HepG2 (cell line): Measurements from ENCODE around the gene TNFSF8. TPM values are rescaled to one million over a fixed set of nuclear protein-coding genes. Genes with fewer than 3 reads are reported as not detected.
A peak's percentile ranks its signal among the peaks of the same experiment; 100 is the strongest.

Source experiments
- CAMTA2 ChIP-seq: sonication (generic); formaldehyde crosslinking; IDR thresholded peaks from 2 replicates; pipeline ENCODE4 v1.4.0; 2020; ENCODE audit warnings: mild to moderate bottlenecking, missing genetic modification reagents, borderline replicate concordance
- ETS1 ChIP-seq: sonication (generic); formaldehyde crosslinking; IDR thresholded peaks from 2 replicates; pipeline ENCODE4 v1.4.0; 2020; ENCODE audit warnings: missing genetic modification reagents
- HNRNPH1 ChIP-seq: fragments of 200-400 bp; formaldehyde crosslinking; optimal IDR thresholded peaks from 2 replicates; pipeline ENCODE3; 2017; ENCODE audit warnings: mild to moderate bottlenecking, low read depth, low read length
- IRX3 ChIP-seq: sonication (generic); formaldehyde crosslinking; IDR thresholded peaks from 2 replicates; pipeline ENCODE4 v1.8.1; 2023; ENCODE audit warnings: mild to moderate bottlenecking, low read depth, missing genetic modification reagents, borderline replicate concordance
- KDM1A ChIP-seq: IDR thresholded peaks from 2 replicates; pipeline ENCODE4 v1.6.1; 2016; ENCODE audit warnings: missing compliant biosample characterization
- MATR3 ChIP-seq: sonication (generic); formaldehyde crosslinking; IDR thresholded peaks from 2 replicates; pipeline ENCODE4 v1.4.0; 2020; ENCODE audit warnings: missing genetic modification reagents
- MTERF4 ChIP-seq: sonication (generic); formaldehyde crosslinking; IDR thresholded peaks from 2 replicates; pipeline ENCODE4 v1.8.0; 2023; ENCODE audit warnings: mild to moderate bottlenecking, missing genetic modification reagents
- NKX3-1 ChIP-seq: sonication (generic); formaldehyde crosslinking; IDR thresholded peaks from 2 replicates; pipeline ENCODE4 v1.5.0; 2020; ENCODE audit warnings: missing genetic modification reagents
- RARA ChIP-seq: IDR thresholded peaks from 2 replicates; pipeline ENCODE4 v1.6.1; 2016; ENCODE audit warnings: missing genetic modification reagents, missing compliant biosample characterization
- TCF7L2 ChIP-seq: IDR thresholded peaks from 2 replicates; pipeline ENCODE4 v1.6.1; 2011; ENCODE audit warnings: mild to moderate bottlenecking, low read depth, low read length, moderate library complexity
- YEATS4 ChIP-seq: sonication (generic); formaldehyde crosslinking; IDR thresholded peaks from 2 replicates; pipeline ENCODE4 v1.4.0; 2020; ENCODE audit warnings: missing genetic modification reagents, borderline replicate concordance
- ZGPAT ChIP-seq: IDR thresholded peaks from 2 replicates; pipeline ENCODE4 v1.6.1; 2016; ENCODE audit warnings: mild to moderate bottlenecking
- ZNF264 ChIP-seq: sonication (generic); formaldehyde crosslinking; IDR thresholded peaks from 2 replicates; pipeline ENCODE4 v1.4.0; 2020; ENCODE audit warnings: missing genetic modification reagents
- ZNF281 ChIP-seq: sonication (generic); formaldehyde crosslinking; IDR thresholded peaks from 2 replicates; pipeline ENCODE4 v1.4.0; 2020; ENCODE audit warnings: missing genetic modification reagents, borderline replicate concordance
- ZNF414 ChIP-seq: sonication (generic); formaldehyde crosslinking; IDR thresholded peaks from 2 replicates; pipeline ENCODE4 v1.5.0; 2020; ENCODE audit warnings: missing genetic modification reagents
- ZNF570 ChIP-seq: sonication (generic); formaldehyde crosslinking; IDR thresholded peaks from 2 replicates; pipeline ENCODE4 v1.4.0; 2020; ENCODE audit warnings: mild to moderate bottlenecking, missing genetic modification reagents, borderline replicate concordance
- ZNF609 ChIP-seq: sonication (generic); formaldehyde crosslinking; IDR thresholded peaks from 2 replicates; pipeline ENCODE4 v1.4.0; 2020; ENCODE audit warnings: mild to moderate bottlenecking, missing genetic modification reagents, borderline replicate concordance
- ZNF674 ChIP-seq: sonication (generic); formaldehyde crosslinking; IDR thresholded peaks from 2 replicates; pipeline ENCODE4 v1.5.0; 2020; ENCODE audit warnings: low read depth, mild to moderate bottlenecking, missing genetic modification reagents
- polyA plus RNA-seq, 8 experiments: library from polyadenylated mRNA; depleted of rRNA in 3 of 8; stranded (reverse) in 7 of 8; unstranded in 1 of 8; fragments of >200 nt; fragmentation: Illumina TruSeq in 4 of 8; extraction: Trizol in 4 of 8; gene quantifications; 2 replicates each; pipeline versions ENCODE4 v1.2.1 to v1.2.3, GENCODE V29; 2011 to 2016; ENCODE audit warnings: low read depth in 4 of 8, missing spikeins in 1 of 8, mixed read lengths in 1 of 8; ENCODE audit not compliant: insufficient read depth in 1 of 8
- total RNA-seq, 5 experiments: library from RNA; depleted of rRNA; stranded (reverse); fragments of >200 nt; fragmentation: Illumina TruSeq; extraction: Trizol; gene quantifications; 2 replicates each; pipeline ENCODE4 v1.2.3, GENCODE V29; 2016; ENCODE audit warnings: low read depth in 1 of 5

The TNFSF8 gene
- total and polyA plus RNA-seq, 2 of the 13 experiments (the other 11 are each of a cell fraction or from before 2014, with no cell fraction given): not detected

GRCh38 chr9:114908104-114908622 is 22.2 kb downstream of the TNFSF8 start (continued):
- peak; percentile 65 for TF ChIP-seq ZGPAT (CRISPR knock-in tag)
- TF ChIP-seq ZNF264: no peak
- TF ChIP-seq TCF7L2: no peak
- TF ChIP-seq ZNF281 (CRISPR knock-in tag): peak; percentile 82; the same call in 1 of the 2 replicates
- TF ChIP-seq KDM1A (CRISPR knock-in tag): peak; percentile 55; the same call in 1 of the 2 replicates
- peak; percentile 67; the same call in 1 of the 2 replicates for TF ChIP-seq NKX3-1 (CRISPR knock-in tag)
- no peak for TF ChIP-seq MATR3 (CRISPR knock-in tag)
- no peak for TF ChIP-seq ZNF414 (CRISPR knock-in tag)
- no peak for TF ChIP-seq HNRNPH1
- peak; percentile 94 for TF ChIP-seq RARA (CRISPR knock-in tag)
- TF ChIP-seq ZNF674 (CRISPR knock-in tag): no peak
- TF ChIP-seq ZNF609 (CRISPR knock-in tag): peak; percentile 93
- no peak for TF ChIP-seq ETS1 (CRISPR knock-in tag)
- no peak for TF ChIP-seq CAMTA2
- TF ChIP-seq IRX3 (CRISPR knock-in tag): no peak
- 0 out of 2 replicates have a peak, but pooled peaks have one; percentile 32 for TF ChIP-seq MTERF4
- TF ChIP-seq ZNF570 (CRISPR knock-in tag): no peak
- TF ChIP-seq YEATS4 (CRISPR knock-in tag): no peak
